GM18498 (cell line): ENCODE measurements around the gene FARSB.

Source experiments
- ATAC-seq: cut with Tn5 transposase; IDR thresholded peaks from one replicate; pipeline ENCODE4 v1.9.1; 2021; ENCODE audit warnings: mild to moderate bottlenecking, moderate library complexity; ENCODE audit not compliant: unreplicated experiment

FARSB gene

DNA sequence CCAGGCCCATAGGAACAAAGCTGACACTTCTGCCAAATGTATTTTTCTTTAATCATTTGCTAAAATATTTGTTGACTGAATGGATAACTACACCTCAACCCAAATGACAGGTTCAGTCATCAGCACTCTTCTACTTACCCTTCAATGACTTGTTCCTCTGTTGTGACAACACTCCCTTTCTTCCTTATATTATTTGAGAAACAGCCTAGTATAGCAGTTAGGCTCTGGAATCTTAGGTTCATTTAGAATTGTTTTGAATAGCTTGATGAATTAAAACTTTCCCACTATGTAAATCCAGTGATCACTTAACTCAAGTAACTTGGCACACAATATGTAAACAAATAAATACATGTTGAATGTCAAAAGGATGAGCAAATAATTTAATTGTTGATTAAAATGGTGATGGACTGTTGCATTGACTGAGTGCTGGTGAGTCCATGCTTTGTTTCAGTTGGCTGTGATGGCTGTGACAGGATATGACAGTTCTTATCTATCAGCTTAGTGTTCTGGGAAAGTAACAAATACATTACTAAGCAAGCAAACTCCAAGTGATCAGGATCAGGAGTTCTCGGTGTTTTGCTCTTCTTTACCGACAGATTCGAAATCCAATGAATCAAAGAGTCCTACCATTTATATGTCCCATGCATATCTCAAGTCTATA lies 12.7 kb upstream of the FARSB start:
- ATAC-seq: no peak

DNA sequence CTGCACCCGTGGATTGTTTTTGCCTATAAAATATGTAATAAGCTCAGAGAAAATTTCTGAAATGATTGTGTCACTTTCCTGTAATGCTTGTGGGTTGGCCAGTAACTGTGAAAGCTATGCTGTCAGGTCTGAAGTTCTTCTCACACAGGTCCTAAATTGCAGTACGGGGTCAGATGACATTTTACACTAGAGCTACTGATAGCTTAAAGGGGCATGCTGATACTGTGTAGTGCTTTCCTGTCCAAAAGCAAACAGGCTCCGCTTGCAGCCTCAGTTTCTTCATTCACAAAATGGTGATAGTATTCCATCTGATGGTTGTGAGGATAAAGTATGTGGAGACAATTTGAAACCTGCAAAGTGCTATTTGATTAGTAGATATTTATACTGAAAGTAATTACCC lies 7.6 kb upstream of the FARSB start:
- ATAC-seq: no peak

DNA sequence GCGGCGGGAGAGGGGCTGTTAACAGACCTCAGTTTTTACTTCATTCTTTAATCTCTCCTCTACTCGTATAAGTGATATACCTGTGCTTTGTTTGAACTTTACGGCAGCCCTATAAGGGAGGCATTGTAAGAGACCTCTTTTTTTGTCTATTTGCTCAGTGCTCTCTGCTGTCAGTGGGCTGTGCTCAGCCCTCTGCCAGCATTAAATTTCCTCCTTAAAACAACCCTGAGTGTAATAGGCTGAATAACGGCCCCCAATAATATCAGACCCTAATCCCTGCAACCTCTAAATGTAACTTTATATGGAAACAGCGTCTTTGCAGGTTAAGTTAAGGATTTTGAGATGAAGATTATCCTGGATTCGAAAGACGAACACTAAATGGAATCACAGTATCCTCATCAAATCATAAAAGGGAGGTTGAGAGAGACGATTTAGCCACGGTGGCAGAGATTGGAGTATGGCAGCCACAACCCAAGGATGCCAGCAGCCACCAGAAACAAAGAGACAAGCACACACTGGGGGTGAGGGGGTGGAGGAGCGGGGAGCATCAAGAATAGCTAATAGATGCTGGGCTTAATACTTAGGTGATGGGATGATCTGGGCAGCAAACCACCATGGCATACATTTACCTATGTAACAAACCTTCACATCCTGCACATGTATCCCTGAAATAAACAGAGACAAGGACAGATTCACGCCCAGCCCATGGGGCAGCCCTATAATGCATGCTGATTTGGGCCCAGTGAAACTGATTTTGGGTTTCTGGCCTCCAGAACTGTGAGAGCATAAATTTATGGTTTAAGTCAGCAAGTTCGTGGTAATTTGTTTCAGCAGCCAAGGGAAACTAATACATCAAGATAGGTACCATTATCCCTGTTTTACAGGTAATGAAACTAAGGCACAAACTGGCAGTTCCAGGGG lies 894 bp upstream of the FARSB start:
- peak; percentile 25 for ATAC-seq

DNA sequence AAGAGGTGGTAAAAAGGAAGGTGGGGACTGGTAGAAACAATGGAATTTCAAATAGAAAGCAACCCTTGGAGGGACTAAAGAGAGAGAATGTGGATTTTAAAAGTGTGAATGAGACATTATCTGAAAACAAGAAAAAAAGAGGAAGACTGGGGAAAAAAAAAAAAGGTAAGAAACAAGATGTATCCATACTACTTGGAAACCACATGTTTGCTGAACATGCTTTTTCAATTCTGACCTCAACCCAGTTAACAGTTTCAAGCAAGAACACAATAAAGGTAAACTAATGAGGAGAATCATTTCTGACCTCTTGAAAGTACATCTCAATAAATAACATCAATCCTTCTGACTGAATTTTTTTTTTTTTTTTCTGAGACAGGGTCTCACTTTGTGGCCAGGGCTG lies 2.6 kb downstream of the FARSB start:
- ATAC-seq: no peak

DNA sequence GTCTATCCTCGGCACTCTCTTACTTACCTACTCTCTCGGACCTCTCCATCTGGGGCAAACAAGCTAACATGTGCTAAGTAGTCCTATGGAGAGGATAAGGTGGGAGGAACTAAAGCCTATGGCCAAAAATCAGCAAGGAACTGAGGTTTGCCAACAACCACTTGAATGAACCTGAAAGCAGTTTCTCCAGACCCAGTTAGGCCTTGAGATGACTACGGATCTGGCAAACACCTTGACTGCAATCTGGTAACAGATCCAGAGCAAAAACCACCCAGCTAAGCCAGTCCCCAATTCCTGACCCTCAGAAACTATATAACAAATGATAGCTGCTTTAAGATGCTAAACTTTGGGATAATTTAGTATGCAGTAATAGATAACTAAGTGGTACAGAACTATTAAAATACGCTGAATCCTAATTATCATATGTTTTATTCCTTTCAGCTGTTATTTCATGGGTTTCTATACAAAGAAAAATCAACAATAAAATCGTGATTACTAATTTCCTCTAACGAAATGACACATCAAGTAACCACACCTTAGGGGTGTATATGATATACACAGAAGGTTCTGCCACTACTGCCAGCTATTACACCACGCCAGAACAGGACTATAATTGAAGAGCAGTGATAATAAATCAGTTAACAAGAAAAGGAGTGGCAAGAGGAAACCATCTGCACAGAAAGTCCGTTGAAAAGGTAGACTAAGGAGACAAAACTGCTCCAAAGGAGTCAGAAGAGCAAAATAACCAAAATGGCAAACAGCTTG lies 3.2 kb downstream of the FARSB start:
- ATAC-seq: no peak

DNA sequence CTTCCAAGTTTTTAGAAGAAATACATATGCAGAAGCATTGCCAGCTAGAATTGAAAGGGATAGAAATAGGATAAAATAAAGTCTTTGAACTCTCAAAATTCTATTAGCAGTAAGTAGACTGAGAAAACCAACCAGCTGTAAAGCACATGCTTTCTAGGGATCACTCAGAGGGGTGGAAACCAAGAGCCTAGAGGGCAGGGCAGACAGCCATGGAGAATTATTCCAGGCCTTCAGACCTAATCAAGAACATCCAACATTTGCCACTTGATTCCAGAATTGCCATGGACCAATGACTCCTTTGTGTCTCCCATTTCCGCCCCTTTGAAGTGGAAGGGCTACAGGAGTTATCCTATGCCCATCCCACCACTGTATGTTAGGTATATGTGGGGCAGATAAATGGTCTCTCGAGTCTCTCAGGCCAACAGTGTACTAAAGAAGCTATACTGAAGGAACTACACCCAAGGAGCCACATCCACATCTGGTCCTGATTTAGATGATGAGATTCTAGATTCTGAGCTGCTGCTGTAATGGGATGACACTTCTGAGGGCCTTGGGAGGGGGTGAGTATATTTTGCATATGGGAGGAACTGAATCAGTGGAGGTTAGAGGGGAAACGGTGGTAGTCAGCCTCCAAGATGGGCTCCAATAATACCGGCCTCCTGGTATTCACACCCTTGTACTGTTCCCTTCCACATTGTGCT lies 4.0 kb downstream of the FARSB start:
- no peak for ATAC-seq

DNA sequence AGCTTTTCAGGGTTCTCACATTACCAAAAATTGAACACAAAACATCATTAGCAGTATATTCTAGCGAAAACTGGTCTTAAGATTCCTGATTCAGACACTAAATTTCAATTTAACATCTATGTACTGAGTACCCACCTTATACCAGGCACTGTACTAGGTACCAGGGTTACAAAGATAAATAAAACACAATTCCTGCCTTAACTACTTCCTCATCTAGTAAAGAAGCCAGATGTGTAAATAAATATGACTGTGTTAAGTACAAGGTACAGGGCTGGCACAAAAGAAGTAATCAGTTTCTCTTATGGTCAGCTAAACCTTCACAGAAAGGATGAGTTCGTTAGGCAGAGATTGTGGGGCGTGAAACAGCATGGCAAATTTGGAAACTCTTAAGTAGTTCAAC lies 6.1 kb downstream of the FARSB start:
- no peak for ATAC-seq

DNA sequence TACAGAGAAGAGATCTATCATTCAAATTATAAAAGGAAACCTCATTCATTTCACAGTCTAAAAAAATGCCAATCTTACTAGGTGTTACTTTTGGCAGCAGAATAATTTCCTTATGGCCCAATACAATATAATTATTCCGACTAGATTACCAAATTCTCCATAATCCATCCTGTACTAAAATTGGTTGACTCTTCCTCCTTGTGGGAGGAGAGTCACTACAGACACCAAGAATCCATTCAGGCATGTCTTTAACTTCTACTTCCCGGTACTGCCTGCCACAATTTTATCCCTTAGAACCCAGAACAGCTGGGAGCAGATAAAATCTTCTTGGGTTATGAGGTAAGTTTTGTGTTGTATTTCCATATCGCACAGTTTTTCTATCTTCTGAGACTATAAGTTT lies 9.9 kb downstream of the FARSB start:
- no peak for ATAC-seq

DNA sequence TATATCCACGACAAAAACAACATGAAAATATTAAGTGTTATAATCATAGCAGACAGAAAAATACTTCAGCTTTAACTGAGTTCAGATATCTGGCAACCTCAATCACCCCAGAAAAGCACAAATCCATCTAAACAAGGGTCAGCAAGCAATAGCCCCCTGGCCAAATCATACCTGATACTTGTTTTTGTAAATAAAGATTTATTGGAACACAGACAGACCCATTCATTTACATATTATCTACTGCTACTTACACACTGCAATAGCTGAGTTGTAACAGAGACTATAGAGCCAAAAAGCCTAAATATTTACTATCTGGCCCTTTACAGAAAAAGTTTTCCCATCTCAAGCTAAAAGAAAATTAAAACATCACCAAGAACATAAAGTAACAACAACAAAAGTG lies 12.8 kb downstream of the FARSB start:
- no peak for ATAC-seq

DNA sequence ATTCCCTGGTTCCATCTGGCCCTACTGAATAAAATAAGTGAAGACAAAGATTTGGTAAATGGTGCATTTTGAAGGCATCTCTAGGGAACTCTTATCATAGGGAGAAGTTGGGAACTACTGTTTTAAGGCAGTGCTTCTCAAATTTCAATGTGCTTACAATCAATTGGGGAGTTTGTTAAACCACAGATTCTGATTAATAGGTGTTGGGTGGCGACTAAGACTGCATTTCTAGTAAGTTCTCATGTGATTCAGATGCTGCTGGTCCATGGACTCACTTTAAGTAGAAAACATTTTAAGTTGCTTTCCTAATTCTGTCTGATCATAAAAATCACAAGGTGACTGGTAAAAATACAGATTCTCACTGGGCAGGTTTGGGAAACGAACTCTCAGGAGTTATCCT lies 14.6 kb downstream of the FARSB start:
- ATAC-seq: no peak

DNA sequence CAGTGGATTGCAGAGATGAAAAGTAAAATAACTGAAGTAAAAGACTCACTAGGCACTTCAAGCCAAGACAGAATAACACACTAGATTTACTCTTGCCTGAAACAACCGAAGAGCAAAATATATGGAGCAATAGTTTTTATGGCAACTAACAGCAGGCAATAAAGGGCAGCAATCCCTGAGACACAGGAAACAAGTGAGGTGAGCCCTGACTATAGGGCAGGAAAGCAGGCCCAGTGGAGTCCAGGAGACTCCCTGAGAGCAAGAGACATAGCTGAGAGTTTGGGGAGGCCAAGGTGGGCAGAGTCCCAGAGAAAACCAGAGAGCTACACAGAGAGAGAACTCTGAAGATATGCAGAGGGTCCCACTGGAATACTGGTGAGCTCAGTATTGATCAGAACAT lies 18.8 kb downstream of the FARSB start:
- ATAC-seq: no peak

DNA sequence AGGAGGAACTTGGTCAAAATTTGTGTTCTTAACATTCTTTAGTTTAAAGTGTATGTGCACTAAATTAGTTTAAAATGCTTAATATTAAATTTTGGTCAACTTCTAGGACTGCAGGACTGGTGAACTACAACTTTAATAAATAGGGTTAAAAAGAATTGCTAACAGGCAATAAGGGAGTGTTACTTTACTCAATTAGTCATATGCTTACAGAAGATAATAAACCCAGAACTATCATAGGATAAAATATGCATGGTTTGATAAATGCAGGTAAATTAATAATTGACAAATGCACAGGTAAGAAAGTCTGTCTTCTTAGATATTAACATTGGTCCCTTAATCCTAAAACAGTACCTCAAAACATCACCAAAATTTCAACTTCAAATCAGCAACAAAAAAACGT lies 20.6 kb downstream of the FARSB start:
- ATAC-seq: no peak

DNA sequence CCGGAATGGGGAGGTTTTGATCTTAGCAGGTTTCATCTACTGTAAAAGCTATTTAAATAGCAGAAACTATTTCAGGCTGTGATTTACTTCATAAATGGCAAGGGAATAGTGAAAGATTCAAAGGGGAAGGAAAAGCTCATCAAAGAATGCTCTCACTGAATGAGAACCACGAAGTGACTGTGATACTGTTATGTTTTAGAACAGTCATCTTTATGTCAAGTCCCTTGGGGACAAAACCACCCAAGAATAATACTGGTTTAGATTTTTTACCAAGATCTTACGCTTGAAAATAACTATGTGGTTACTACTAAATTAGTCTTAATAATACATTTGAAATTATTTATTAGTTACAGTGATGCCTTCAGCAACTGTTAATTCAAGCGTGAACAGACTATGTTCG lies 28.1 kb downstream of the FARSB start:
- no peak for ATAC-seq

DNA sequence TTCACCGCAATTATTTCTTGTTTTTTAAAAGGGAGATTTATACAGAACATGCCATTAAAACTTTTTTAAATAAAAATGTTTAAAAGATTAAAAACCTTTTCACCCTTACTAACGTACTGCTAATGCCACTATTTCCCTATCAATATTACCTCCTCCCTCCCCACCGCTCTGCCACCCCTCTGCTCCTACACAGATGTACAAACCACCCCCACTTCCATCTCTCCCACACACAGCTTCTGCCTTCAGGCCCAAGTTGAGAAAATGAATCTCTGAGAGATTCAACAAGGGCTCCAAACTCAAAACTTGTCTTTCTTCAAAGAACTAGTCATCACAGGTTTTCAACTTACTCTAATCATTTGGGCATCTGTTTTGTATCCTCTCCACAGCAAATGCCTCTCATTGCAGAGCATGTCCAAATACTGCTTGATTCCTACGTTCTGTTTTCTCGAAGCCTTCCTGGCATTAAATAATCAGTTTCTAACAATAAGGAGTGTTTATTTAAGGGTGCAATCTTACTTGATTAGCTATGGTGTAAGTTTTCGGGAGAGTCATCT lies 32.1 kb downstream of the FARSB start:
- no peak for ATAC-seq

DNA sequence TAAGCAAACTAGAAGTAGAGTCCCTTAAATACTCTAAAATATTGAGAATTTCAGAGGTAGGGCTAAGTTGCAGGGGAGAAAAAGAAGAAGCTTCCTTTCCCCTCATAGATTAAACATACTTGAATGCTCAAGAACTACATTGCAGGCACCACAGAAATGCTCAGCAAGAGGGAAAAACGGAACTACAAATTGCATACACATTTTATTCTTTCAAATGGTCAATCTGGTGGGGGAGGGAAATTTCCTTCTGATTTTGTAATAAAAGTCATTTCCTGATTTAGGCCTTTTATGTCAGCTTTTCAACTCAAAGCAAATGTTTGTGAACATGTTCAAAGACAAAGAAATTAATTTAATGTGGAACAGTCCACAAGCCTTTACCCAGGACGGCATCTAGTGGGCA lies 33.0 kb downstream of the FARSB start:
- no peak for ATAC-seq

DNA sequence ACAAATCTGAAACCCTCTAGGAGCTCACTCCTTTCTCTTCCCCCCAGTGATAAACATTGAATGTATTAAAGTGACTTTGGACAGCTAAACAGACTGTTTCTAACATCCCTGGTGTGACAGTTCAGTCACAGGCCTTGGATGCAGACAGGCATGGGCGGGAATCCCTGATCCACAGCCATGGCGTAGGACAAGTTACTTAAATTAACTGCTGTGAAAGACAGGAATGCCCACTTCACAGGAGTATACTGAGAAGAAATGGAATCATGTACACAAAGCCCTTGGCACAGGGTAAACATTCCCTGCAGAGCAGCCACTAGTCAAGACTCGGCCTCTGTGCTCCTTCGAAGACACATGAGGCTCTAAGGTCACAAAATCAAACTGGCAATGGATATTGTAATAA lies 34.0 kb downstream of the FARSB start:
- no peak for ATAC-seq

DNA sequence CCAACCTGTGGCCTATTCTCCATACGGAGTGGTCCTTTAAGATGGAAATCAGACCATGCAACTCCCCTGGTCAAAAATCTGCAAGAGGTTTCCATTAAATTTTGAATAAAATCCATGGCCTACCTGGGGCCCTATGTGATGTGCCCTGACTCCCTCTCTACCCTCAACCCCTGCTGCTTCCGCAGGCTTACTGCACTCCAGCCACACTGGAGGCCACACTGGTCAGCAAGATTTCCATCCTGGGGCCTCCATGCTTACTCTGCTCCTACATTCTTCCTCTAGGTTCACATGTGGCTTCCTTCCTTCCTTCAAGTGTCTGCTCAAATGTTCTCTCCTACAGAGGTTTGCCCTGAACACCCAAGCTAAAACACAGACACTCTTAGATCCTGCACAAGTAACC lies 40.6 kb downstream of the FARSB start:
- ATAC-seq: no peak

DNA sequence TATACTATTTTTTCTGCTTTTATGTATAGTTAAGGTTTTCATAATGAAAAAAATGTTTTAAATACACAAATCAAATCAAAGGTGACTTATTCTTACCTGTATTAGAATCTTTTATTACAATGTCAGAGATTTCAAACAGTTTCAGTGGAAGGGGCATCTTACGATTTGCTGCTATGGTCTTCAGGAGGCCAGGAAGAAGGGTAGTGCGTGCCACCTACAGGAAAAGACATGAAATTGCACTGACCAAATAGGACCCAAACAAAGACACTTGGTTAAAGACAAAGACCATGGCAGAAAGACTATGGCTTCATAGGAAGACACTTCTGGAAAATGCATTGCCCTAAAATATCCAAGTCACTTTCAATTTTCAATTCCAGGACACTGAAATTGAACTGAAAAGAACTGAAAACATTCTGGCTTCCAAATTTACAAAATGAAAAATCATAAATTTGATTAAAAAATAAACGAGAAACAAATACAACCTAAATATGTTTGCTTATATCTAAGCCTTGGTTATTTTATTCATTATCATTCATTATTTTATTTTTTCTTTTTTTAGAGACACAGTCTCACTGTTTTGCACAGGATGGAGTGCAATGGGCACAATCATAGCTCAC lies 42.1 kb downstream of the FARSB start:
- ATAC-seq: peak; percentile 86

DNA sequence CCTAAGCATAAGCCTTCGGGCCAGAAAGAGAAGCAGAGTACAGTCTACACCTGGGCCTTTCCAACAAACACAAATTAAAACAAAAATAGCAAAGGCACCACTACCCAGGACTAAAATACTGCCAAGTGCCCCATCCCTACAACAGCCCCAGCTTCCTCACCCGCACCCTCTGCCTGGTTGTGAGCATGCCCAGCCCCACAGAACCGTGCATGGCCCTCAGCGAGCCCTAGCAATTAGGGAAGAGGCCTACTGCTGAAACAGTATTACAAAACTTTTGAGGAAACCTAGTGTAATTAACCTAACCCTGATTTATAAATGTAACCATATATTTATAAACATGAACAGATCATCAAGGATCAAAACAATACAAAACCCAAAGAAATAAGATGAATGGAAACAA lies 44.2 kb downstream of the FARSB start:
- no peak for ATAC-seq

DNA sequence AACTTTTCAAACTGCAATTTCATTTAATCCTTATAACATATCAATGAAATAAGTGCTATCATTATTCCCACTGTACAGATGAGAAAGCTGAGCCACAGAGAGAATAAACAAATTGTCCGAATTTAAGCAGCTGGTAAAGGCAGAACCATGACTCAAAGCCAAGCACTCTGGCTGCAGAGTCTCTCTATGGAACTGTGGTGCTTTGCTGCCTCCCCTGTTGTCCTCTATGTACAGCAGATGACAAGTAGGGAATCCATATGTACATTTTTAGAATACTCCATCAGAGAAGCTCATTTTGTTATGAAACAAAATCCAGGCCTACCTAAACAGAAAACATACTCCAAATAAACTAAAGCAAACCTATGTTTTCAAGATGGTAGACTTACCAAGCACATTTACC lies 45.1 kb downstream of the FARSB start:
- ATAC-seq: no peak
